Pancreas (tissue), 10 donors: Measurements from ENCODE around the gene DOCK4. TPM values are rescaled to one million over a fixed set of nuclear protein-coding genes. Genes with fewer than 3 reads are reported as not detected.

Experiments
- ATAC-seq, 4 donors: fragments of 200-7000 bp; cut with Tn5 transposase; one replicate each; pipeline versions ENCODE4 v1.8.0 to v1.9.1; 2020; ENCODE audit warnings: mild to moderate bottlenecking in 4 of 4, moderate library complexity in 4 of 4
- DNase-seq, 6 donors: peaks; one replicate each; pipeline ENCODE4 v3.0.0-alpha.2; 2020
- FAIRE-seq: peaks from 2 replicates; lab custom pipeline; 2012; peaks lifted over from hg19 to GRCh38; lab: Jason Lieb, UNC
- H3K27ac ChIP-seq, 4 donors: fragments of 200-600 bp; sonication (generic); 1 replicate in 3 of 4; 2 replicates in 1 of 4; pipeline versions ENCODE4 v1.5.0 to v1.8.0; 2020
- H3K27me3 ChIP-seq, 4 donors: fragments of 200-600 bp; one replicate each; pipeline ENCODE4 v1.8.0; 2021
- H3K36me3 ChIP-seq, 3 donors: fragments of 200-600 bp; sonication (generic) in 1 of 3; one replicate each; pipeline versions ENCODE4 v1.5.0 to v1.8.0; 2020 to 2021
- H3K4me1 ChIP-seq, 3 donors: fragments of 200-600 bp; one replicate each; pipeline ENCODE4 v1.8.0; 2021
- H3K4me3 ChIP-seq, 4 donors: fragments of 200-600 bp; sonication (generic) in 2 of 4; one replicate each; pipeline versions ENCODE4 v1.5.0 to v1.8.0; 2020 to 2021
- H3K9me3 ChIP-seq, 4 donors: fragments of 200-600 bp; one replicate each; pipeline ENCODE4 v1.8.0; 2021
- WGBS, 2 donors: extraction: QIAGEN DNeasy Blood & Tissue Kit; methylation state at CpG; one replicate each; pipeline ENCODE4 v1.1.7; 2013; 5-methylcytosine and 5-hydroxymethylcytosine counted together
- intact Hi-C, 3 donors: fragments of 100-400 bp; cut with DNase I; formaldehyde crosslinking; loops; one replicate each; pipeline versions ENCODE4 v1.11.1 to v1.14.2; 2022
- polyA plus RNA-seq, 2 donors: library from polyadenylated mRNA; stranded (reverse); fragments of 200-250 nt; gene quantifications; one replicate each; pipeline ENCODE4 v1.2.3, GENCODE V29; 2013
- total RNA-seq, 6 donors: library from RNA; stranded (reverse); fragmentation: NEBNext Ultra II Directional in 4 of 6; extraction: Animal tissue kit (Norgen Biotek cat#: 25700) in 4 of 6; gene quantifications; one replicate each; pipeline versions ENCODE4 v1.2.1 to v1.2.4, GENCODE V29; 2021 to 2023
- TF ChIP-seq, protein P1 (sequence below), 4 donors: fragments of 200-600 bp; sonication (generic) in 3 of 4; IDR thresholded peaks; one replicate each; pipeline versions ENCODE4 v1.5.0 to v1.8.0; 2021; ENCODE audit warnings: antibody characterized with exemption in 4 of 4
- donor health status: healthy with polysubstance abuse.
- donor health status: DM: no; HTN: no; CAD: no; lungs with moderate emphysema.
- donor health status: DM: no; HTN: no; CAD: no.
- donor health status: control.
- donor health status: control.
- donor health status: Bipolar disorder and iron deficiency.
- donor health status: DM: yes; HTN: yes; CAD: no.
- donor health status: DM: no; HTN: no; CAD: no.
- donor health status: DM: no; HTN: no; CAD: no.
- donor health status: DM: yes; HTN: yes; CAD: no.

Gene DOCK4
- total and polyA plus RNA-seq, 8 donors = 5.4 to 15.5 (median 6.1) TPM

DNA sequence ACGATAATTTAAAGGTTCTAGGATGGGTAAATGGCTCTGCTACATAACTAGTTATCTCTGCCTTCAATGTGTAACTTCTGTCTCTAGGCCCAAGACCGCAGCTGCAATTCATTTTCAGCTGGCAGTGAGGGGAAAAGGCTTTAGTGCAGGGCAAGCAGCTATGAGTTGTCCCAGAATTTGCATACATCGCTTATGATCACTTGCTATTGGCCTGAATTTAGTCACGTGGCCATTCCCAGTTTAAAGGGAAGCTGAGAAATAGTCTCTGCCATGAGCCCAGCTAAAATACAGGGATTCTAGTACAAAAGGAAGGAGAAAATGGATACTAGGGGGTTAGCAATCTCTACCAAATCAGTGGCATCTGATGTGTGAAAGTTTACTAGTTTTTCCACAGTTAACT lies 498.1 kb downstream of the DOCK4 start:
- Histone ChIP-seq H3K4me1 (no peaks in the 10 kb centered on the region), H3K9me3 (no peaks in the 10 kb centered on the region), H3K27ac (no peak overlapping the region), H3K4me3 (no peak overlapping the region), H3K27me3 (no peaks in the 10 kb centered on the region), H3K36me3 (no peaks in the 10 kb centered on the region)
- no peak for FAIRE-seq
- TF ChIP-seq, protein P1, sequence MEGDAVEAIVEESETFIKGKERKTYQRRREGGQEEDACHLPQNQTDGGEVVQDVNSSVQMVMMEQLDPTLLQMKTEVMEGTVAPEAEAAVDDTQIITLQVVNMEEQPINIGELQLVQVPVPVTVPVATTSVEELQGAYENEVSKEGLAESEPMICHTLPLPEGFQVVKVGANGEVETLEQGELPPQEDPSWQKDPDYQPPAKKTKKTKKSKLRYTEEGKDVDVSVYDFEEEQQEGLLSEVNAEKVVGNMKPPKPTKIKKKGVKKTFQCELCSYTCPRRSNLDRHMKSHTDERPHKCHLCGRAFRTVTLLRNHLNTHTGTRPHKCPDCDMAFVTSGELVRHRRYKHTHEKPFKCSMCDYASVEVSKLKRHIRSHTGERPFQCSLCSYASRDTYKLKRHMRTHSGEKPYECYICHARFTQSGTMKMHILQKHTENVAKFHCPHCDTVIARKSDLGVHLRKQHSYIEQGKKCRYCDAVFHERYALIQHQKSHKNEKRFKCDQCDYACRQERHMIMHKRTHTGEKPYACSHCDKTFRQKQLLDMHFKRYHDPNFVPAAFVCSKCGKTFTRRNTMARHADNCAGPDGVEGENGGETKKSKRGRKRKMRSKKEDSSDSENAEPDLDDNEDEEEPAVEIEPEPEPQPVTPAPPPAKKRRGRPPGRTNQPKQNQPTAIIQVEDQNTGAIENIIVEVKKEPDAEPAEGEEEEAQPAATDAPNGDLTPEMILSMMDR (IDR thresholded peaks at IDR 0.05) = no peak
- no peak for ATAC-seq
- WGBS, 2 donors = 76 to 81% methylated on average over 4 of the region's 4 CpGs
- DNase-seq = no peak
- intact Hi-C loops = no loop called here

DNA sequence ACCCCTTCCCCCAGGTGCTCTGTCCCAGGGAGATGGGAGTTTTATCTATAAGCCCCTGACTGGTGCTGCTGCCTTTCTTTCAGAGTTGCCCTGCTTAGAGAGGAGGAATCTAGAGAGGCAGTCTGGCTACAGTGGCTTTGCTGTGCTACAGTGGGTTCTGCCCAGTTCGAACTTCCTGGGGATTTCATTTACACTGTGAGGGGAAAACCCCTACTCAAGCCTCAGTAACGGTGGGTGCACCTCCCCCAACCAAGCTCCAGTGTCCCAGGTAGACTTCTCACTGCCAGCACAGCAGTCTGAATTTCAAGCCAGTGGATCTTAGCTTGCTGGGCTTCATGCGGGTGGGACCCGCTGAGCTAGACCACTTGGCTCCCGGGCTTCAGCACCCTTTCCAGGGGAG lies 500.4 kb downstream of the DOCK4 start:
- Histone ChIP-seq H3K27ac (no peak overlapping the region), H3K27me3 (no peaks in the 10 kb centered on the region), H3K36me3 (no peaks in the 10 kb centered on the region), H3K4me3 (no peak overlapping the region), H3K4me1 (no peaks in the 10 kb centered on the region), H3K9me3 (no peaks in the 10 kb centered on the region)
- intact Hi-C loops = no loop called here
- no peak for DNase-seq
- FAIRE-seq = no peak
- WGBS, 2 donors = 85 to 87% methylated on average over 5 of the region's 5 CpGs
- ATAC-seq = no peak
- TF ChIP-seq, protein P1 (IDR thresholded peaks at IDR 0.05) = no peak

DNA sequence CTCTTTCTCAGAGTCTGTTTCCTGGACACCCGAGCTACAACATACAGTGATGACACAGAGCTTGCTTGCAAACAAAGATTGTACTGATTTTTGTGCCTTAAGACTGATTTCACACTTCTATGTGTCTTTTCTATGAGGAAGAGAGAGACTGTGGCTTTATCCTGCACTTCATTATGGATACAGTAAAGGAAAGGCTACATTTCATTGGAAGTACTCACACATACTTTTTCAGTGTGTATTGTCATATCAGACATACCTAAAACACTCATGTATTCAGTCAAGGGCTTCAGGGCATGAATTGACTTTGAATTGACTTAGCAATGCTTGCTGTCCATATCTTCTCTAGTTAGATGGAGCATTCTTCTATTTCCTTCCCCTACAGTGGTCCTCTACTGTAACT lies 508.4 kb downstream of the DOCK4 start:
- H3K9me3 ChIP-seq = no peaks in the 10 kb centered on the region
- no peak overlapping the region for H3K27ac ChIP-seq
- 57 to 64% methylated on average over 1 of the region's 1 CpG for WGBS, 2 donors
- DNase-seq (no peak), FAIRE-seq (no peak), ATAC-seq (no peak)
- H3K4me3 ChIP-seq = no peak overlapping the region
- H3K27me3 ChIP-seq = no peaks in the 10 kb centered on the region
- no peaks in the 10 kb centered on the region for H3K36me3 ChIP-seq
- intact Hi-C loops = no loop called here
- H3K4me1 ChIP-seq = no peaks in the 10 kb centered on the region
- TF ChIP-seq, protein P1 (IDR thresholded peaks at IDR 0.05) = no peak

DNA sequence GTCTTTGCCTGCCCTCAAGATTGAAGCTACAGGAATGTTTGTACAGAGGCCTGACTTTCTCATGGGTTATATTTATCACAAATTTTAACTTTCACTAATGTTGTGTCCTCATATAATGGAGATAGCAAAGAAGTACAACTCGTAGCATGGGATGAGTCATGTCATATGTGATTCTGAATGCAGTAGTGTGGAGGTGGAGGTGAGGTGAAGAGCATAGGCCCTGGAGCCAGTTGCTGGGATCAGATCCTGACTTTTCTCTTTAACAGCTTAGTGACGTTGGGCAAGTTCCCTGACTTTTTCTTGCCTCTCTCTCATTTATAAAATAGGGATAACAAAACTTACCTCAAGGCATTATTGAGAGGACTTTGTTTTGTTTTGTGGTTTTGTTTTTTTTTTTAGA lies 511.8 kb downstream of the DOCK4 start:
- DNase-seq (no peak), FAIRE-seq (no peak), ATAC-seq (no peak)
- WGBS, 2 donors = 78 to 89% methylated on average over 2 of the region's 2 CpGs
- Histone ChIP-seq H3K4me1 (no peaks in the 10 kb centered on the region), H3K27me3 (no peaks in the 10 kb centered on the region), H3K4me3 (no peak overlapping the region), H3K9me3 (no peaks in the 10 kb centered on the region), H3K36me3 (no peaks in the 10 kb centered on the region), H3K27ac (no peak overlapping the region)
- TF ChIP-seq, protein P1 (IDR thresholded peaks at IDR 0.05) = no peak
- intact Hi-C loops = no loop called here

DNA sequence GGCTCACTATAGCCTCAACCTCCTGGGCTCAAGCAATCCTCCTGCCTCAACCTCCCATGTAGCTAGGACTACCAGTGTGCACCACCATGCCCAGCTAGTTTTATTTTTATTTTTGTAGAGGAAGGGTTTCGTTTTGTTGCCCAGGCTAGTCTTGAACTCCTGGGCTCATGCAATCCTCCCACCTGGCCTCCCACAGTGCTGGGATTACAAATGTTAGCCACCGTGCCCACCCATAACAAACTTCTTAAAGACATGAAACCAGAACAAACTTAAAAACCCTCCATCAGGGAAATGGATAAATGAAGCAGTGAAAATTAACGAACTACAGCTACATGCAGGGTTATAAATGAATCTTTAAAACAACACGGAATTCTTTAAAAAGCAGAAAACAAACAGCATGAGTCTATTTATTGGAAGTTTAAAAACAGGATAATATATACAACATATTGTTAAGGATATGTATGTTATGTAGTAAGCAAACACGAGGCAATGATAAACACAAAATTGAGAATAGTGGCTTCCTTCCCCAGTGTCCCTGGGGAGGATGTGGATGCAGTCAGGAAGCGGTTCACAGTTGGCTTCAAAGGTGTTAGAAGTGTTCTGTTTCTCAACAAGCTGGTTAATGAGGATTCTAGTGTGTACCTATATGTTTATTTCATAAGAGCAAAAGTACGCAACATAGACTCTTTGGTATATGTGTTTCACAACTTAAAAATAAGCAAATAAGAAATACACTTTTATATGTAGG lies 515.7 kb downstream of the DOCK4 start:
- WGBS, 2 donors = 62 to 70% methylated on average over 7 of the region's 7 CpGs
- H3K27me3 ChIP-seq = no peaks in the 10 kb centered on the region
- no peaks in the 10 kb centered on the region for H3K9me3 ChIP-seq
- FAIRE-seq = no peak
- TF ChIP-seq, protein P1 (IDR thresholded peaks at IDR 0.05) = no peak
- intact Hi-C loops = no loop called here
- H3K4me3 ChIP-seq = no peak overlapping the region
- no peaks in the 10 kb centered on the region for H3K36me3 ChIP-seq
- no peak for ATAC-seq
- no peak for DNase-seq
- H3K4me1 ChIP-seq = no peaks in the 10 kb centered on the region
- no peak overlapping the region for H3K27ac ChIP-seq
